ENCODE measurements around the gene PITX3.
"Not testable (repeated sequence)": the region's sequence is repeated elsewhere in the genome, so short reads cannot be mapped to it uniquely, and the experiment has no call there.

Gene PITX3

DNA sequence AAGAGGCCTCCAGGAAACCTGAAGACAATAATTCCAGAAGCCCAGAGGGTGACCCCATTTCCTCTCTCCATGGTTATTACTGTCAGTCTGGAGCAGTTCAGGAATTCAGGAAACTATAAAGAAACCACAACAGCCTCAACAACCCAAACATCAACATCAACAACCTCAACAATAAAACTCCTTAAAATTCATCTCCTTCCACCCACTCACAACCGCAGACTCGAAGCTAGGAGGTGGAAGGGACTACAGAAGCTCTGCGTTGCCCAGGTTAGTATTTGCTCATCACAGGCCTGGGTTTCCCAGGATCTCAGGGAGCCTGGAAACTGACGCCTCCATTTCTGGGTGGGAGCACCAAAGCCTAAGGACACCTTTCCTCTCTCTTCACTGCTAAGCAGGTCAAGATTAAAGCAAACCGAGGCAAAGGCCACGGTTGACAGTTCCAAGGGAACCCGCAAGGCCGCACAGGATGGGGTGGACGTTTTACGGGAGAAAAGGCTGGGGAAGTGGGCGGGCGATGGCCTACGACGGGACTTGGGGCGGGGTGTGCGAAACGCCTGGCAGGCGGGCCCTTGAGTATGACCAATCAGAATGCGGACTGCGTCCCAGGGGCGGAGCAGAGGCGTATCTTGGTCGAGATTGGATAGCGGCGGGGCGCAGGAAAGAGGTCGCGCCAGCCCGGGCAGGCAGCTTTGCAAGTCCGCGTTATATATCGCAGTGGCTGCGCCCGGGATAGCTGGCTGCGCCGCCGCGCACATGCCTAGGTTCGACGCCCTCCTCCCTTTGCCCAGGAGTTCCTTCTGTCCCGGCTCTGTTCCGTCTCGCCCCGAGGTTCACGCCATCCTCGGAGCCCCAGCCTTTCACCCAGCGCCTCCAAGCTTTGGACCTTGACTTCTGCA lies 15.4 kb downstream of the PITX3 start, which contains the start of gene ELOVL3:
ELOVL3 (plus strand) TSS at position 654 of the 896 bp plus-strand sequence. CDS start 250 bp downstream, outside the sequence.
- peak; percentile 85 to 90 for DNase-seq

DNA sequence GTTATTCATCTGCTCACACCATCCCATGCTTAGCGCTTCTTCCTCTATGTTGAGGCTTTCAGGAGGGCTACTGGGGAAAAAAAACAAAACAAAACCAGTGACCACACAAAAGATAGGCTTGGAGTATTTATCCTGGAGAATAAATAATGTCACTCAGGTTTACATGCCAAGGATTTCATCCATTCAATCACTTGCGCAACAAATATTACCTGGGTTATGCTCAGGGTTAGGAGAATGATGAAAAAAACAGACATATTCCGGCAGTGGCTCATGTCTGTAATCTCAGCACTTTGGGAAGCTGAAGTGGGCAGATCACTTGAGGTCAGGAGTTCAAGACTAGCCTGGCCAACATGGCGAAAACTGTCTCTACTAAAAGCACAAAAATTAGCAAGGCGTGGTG lies 18.5 kb downstream of the PITX3 start:
- DNase-seq = no peak

DNA sequence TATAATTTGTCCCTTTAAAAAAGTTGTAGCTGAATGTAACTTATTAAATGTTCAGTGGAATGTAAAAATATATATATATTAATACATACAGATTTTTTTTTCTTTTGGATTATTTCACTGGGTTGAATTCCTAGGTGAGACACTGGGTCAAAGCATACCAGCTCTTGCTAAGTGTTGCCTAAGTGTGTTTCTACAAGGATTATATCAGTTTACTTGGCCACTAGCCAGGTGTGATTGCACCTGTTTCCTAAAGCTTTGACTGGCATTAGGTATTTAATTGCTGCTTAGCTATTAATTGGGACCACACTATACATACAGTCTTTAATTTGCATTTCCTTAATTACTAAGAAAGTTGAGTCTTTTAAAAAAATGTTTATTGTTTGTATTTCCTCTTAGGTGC lies 20.7 kb downstream of the PITX3 start:
- no peak for DNase-seq

DNA sequence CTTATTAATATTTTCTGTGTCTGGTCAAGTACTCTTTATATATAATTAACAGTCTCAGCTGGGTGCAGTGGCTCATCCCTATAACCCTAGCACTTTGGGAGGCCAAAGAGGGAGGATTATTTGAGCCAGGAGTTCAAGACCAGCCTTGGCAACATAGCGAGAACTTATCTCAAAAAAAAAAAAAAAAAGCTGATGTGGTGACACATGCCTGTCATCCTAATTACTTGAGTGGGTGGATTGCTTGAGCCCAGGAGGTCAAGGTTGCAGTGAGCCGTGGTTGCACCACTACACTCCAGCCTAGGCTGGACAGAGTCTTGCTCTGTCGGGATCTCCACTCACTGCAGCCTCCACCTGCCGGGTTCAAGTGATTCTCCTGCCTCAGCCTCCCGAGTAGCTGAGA lies 21.9 kb downstream of the PITX3 start:
- no peak for DNase-seq

DNA sequence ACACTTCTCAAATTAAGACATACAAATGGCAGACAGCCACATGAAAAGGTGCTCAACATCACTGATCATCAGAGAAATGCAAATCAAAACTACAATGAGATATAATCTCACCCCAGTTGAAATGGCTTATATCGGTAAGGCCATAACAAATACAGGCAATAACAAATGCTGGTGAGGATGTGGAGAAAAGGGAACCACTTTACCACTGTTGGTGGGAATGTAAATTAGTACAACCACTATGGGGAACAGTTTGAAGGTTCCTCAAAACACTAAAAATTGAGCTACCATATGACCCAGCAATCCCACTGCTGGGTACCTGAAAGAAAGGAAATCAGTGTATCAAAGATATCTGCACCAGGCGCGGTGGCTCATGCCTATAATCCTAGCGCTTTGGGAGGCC lies 27.7 kb downstream of the PITX3 start:
- not testable (repeated sequence) for DNase-seq

DNA sequence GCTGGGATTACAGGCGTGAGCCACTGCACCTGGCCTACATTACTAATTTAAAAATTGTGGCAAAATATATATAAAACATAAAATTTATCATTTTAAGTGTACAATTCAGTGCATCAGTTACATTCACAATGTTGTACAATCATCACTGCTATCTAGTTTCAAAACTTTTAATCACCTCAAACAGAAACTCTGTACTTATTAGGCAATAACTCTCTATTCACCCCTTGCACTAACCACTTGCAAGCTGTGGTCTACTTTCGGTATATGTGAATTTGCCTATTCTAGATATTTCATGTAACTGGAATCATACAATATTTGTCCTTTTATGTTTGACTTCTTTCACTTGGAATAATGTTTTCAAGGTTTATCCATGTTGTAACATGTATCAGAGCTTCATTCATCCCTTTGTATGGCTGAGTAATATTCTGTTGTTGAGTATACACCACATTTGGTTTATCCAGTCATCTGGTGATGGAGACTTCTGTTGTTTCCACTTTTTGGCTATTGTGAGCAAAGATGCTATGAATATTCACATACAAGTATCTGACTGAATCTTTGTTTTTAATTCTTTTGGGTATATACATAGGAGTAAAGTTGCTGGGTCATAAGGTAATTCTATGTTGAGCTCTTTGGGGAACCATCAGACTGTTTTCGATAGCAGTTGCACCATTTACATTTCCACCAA lies 29.6 kb downstream of the PITX3 start:
- no peak for DNase-seq

DNA sequence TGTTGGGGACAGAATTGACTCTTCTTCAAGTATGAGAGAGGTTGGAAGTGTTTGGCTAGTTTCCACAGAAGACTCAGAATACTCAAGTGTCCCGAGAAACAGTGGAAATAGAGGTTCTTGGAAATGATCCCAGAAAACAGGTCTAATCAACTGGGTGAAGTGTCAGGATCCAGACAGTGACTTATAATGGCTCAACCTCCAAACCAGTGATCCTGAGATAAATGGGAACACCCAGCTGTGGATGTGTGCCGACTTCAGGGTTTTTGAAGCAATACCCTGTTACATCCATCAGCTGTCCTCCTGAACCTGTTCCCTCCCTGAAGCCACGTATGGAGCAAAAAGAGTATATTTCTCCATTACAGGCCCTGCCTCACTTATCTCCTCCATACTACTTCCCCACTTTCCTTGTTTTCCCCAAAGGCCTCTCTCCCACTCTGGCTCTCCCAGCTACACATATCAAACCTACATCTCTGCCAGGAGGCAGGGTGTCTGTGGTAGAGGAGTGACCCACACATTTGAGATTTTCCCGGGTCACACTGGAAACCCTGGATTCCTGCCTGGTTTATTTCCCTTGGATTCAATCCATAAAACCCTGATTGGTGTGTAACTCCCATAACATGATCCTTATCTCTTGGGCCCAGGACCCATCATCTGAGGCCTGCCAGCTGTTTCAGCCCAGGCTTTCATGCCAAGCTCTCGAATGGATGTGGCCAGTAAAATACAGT lies 32.8 kb downstream of the PITX3 start:
- no peak for DNase-seq

DNA sequence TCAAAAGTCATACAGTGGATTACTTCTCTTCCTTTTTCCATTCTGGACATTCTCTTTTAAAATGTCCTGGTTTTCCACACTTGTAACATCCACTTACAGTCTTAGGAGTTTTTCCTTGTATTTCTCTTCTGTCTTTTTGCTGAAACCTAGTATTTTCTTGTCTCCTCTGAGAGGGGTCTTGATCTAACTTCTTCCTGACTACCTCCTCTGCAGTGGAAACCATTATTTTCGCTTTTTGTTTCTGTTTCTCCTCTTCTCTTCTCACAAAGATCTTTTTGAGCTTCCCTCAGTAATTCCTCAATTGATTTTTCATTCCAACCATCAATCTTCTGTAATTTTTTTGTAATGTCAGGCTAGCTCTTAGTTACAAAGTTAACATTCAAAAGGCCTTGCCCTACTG lies 38.9 kb downstream of the PITX3 start:
- no peak for DNase-seq

DNA sequence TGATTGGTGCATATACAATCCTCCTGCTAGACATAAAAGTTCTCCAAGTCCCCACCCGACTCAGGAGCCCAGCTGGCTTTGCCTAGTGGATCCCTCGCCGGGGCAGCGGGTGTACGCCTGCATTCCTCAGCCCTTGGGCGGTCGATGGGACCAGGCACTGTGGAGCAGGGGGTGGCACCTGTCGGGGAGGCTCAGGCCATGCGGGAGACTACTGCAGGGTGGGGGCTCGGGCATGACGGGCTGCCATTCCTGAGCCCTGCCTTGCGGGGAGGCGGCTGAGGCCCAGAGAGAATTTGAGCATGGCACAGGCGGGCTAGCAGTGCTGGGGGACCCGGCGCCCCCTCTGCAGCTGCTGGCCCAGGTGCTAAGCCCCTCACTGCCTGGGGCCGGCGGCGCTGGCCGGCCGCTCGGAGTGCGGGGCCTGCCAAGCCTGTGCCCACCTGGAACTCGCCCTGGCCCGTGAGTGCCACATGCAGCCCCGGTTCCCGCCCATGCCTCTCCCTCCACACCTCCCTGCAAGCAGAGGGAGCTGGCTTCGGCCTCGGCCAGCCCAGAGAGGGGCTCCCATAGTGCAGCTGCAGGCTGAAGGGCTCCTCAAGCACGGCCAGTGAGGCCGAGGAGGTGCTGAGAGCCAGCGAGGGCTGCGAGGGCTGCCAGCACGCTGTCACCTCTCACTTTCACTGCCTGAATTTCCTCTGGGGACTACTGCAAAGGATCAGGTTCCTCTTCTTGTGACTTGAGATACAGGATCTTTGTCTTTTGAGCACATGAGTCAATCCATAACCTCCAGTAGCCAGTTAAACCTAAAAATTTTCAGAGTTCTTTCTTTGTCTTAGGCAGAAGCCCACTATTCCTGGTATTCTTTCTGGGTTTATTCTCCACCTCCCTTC lies 40.3 kb downstream of the PITX3 start:
- DNase-seq = no peak

DNA sequence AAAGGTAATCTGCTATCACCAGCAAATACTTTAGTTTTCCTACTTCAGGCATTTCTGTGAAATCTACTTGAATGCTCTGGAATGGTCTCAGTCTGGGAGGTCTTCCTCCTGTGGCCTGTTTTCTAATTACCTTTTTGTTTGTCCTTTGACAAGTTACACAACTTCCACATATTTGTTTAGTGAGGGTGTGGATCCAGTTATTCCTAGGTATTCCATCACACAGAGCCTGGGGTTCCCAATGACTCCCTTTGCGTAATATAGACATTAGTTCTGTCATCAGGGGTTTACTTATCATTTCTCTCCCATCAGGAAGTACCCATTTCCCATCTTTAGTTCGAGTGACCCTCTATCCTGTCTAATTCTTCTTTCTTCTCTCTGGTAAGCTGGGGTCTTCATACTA lies 43.3 kb downstream of the PITX3 start:
- no peak for DNase-seq

DNA sequence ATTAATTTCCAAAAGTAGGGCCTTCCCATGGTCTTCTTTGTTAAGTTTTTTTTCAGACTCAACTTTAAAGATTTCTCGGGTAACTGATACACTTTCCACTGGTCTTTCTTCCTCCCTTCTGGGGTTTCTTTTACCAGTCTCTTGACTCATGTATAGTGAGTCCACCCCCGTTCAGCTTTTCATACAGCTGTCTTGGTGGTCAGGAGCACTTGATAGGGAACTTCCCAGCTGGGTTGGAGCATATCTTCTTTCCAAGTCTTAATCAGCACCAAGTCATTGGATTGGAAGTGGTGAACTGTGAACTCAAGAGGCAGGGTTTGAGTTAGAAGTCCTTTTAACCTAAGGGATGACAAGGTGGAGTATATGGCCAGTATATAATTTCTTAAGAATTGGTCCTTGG lies 44.4 kb downstream of the PITX3 start:
- no peak for DNase-seq

DNA sequence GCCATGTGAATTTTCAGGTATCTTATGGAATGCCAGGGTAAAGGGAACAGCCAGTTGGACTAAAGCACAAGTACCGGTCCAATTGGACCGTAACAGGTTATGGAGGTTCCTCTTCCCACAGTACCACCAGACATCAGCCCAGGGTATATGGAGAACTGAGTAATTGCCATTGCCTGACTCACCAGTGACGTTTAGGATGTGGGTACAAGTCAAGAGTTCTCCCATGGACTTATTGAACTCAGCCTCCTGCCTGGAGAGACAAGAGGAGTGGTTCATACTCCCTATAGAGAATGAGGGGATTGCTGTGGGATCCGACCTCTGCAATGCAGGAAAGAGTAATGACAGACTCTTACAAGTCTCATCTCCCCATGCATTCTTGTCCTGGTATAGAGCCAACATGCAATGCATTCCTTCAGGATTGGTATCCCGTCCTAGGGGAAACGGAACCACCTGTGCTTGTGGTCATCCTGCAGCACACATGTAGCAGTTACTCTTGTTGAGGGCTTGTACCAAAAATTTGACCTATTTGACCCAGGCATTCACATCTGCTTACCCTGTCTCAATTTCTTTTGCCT lies 45.9 kb downstream of the PITX3 start:
- DNase-seq = no peak

DNA sequence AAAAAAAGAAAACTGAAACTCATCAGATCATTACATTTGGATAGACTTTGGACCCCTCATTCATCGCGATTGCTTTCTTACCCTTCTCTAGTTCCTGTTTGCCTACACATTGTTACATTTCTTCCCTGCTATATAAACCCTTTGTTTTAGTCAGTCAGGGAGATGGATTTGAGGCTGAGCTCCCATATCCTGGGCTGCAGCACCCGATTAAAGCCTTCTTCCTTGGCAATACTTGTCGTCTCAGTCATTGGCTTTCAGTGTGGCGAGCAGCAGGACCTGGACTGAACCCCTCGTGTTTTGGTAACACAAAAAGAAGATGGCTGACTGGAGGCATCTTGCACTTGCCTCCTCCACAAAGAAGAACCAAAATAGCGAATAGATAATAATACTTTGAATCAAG lies 49.4 kb downstream of the PITX3 start:
- DNase-seq = no peak

DNA sequence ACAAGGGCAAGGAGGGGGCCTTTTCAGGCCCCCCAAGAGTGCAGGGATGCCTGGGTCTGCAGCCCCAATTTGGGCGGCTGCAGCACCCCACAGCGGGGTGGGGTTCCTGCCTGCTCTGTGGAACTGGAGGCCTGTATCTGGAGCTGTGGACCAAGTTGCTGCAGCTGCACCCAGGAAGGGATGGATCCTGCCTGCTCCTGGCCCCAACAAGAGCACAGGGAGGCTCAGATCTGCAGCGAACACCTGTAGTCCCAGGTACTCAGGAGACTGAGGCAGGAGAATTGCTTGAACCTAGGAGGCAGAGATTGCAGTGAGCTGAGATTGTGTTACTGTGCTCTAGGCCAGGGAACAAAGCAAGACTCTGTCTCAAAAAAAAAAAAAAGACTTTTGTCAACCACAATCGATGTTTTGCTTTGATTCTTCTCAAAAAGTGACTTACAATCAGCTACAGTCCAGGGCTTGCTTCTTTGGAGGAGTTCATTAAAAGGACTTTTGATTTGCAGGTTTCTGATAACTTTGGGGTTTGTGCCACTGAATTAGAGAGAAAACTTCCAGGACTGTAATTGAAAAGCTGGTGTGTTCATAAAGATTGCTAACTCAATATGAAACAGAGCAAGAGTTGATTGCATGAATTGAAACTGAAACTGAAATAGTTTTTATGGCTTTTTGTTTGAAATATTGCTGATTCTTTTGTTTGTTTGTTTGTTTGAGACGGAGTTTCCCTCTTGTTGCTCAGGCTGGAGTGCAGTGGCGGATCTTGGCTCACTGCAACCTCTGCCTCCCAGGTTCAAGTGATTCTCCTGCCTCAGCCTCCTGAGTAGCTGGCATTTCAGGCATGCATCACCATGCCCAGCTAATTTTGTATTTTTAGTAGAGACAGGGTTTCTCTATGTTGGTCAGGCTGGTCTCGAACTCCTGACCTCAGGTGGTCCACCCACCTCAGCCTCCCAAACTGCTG lies 52.1 kb downstream of the PITX3 start:
- DNase-seq = not testable (repeated sequence)

DNA sequence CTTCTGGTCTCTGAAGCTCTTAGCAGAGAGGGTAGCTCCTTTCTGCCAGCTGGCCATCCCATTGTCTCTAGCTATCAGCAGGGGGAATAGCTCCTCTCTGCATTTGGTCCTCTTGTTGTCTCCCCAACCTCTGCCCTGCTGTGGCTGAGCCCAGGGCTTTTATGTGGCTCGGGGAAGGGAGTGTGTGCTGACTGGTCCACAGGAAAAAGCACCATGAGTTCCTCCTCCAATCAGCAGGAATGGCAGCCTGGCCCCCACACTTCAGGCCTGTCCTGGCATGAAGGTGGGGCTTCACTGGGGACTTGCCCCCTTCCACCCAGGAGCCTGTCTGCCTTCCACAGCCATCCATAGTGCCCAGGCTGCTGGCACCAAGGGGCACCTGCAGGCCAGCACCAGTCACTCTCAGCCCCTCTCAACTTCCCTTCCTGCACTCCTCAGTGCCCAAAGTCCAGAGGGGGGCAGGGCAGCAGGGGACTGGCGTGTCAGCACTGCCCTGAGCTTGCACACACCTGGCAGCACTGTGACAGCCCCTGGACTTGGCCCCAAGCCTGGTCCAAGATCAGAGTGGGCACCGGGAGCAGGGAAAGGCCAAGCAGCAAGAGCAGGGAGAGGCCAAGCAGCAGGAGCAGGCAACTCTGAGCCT lies 52.9 kb downstream of the PITX3 start:
- DNase-seq = no peak

DNA sequence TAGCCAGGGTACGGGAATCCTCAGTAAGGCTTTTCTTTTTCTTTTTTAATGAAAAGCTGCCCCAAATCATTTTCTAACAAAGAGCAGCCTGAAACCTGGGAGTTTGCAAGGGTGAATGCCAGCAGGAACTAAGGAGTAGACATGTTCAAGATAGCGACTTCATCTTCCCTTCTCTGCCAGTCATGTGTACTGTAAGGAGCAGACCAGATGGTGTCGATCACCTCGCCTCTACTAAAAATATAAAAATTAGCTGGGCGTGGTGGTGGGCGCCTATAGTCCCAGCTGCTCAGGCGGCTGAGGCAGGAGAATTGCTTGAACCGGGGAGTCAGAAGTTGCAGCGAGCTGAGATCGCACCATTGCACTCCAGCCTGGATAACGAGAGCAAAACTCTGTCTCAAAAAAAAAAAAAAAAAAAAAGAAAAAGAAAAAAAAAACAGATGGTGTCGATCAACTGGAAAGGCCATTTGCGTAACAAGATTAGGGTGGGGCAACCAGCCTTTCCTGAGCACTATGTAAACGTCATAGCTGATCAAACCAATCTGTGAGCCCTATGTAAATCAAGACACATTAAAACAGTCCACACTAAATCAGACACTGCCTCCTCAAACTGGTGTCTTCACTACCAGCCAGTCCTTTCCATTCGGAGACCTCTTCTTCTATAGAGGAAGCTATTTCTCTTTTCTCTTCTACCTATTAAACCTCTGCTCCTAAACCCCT lies 55.3 kb downstream of the PITX3 start:
- DNase-seq = no peak

DNA sequence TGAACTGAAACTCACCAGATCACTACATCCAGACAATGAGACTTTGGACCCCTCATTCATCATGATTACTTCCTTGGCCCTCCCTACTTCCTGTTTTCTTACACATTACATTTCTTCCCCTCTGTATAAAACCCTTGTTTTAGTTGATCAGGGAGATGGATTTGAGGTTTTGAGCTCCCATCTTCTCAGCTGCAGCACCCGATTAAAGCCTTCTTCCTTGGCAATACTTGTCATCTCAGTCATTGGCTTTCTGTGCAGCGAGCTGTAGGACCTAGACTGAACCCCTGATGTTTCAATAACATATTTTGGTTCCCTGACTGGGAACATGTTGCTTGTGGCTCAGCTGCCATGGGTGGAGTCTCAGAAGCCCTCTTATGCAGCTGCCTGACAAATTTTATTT lies 56.0 kb downstream of the PITX3 start:
- no peak for DNase-seq

DNA sequence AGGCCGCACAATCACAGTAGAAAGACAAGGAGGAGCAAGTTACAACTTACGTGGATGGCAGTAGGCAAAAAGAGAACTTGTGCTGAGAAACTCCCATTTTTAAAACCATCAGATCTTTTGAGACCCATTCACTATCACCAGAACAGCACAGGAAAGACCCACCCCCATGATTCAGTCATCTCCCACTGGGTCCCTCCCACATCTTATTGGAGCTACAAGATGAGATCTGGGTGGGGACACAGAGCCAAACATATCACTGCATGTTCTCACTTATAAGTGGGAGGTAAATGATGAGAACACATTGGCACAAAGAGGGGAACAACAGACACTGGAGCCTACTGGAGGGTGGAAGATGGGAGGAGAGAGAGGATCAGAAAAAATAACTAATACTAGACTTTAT lies 56.7 kb downstream of the PITX3 start:
- DNase-seq = no peak

All from hippocampal formation (tissue), 2 donors.